Effector memory CD8-positive, alpha-beta T cell (primary cell): Measurements from ENCODE around the gene CDH6.

Experiments
- ATAC-seq: fragments of 150-1000 bp; cut with Tn5 transposase; replicated peaks from 2 replicates; pipeline ENCODE4 v1.10.0; 2021; ENCODE audit warnings: mild to moderate bottlenecking, moderate library complexity
- DNase-seq, 3 experiments: peaks; one replicate each; pipeline ENCODE4 v3.0.0; 2021
- H3K27ac Mint-ChIP-seq, 2 donors: one replicate each; pipeline ENCODE4 v1.8.0; 2022; ENCODE audit warnings: mild to moderate bottlenecking in 2 of 2, mixed read lengths in 2 of 2, moderate library complexity in 2 of 2
- H3K27me3 Mint-ChIP-seq, 2 donors: one replicate each; pipeline ENCODE4 v1.8.0; 2022; ENCODE audit warnings: mixed read lengths in 2 of 2
- H3K36me3 Mint-ChIP-seq: one replicate; pipeline ENCODE4 v1.8.0; 2022; ENCODE audit warnings: mild to moderate bottlenecking, moderate library complexity, mixed read lengths; ENCODE audit not compliant: insufficient read depth
- H3K4me1 Mint-ChIP-seq, 2 donors: one replicate each; pipeline ENCODE4 v1.8.0; 2022; ENCODE audit warnings: low read depth in 2 of 2, mixed read lengths in 2 of 2
- H3K4me3 Mint-ChIP-seq, 2 donors: one replicate each; pipeline ENCODE4 v1.8.0; 2022; ENCODE audit warnings: mild to moderate bottlenecking in 2 of 2, mixed read lengths in 2 of 2, moderate library complexity in 2 of 2
- H3K9me3 Mint-ChIP-seq, 2 donors: one replicate each; pipeline ENCODE4 v1.8.0; 2022; ENCODE audit warnings: mixed read lengths in 2 of 2

CDH6 gene

GRCh38 chr5:31182136-31182535 lies 11.3 kb upstream of the CDH6 start:
- H3K9me3 Mint-ChIP-seq: peaks cover 0 to 6% of the 10 kb centered on the region in 2 donors
- no peak for DNase-seq
- H3K27ac Mint-ChIP-seq: no peak overlapping the region
- H3K4me1 Mint-ChIP-seq: no peaks in the 10 kb centered on the region
- no peaks in the 10 kb centered on the region for H3K36me3 Mint-ChIP-seq
- H3K4me3 Mint-ChIP-seq: no peak overlapping the region
- no peak for ATAC-seq
- H3K27me3 Mint-ChIP-seq: no peaks in the 10 kb centered on the region

- ATAC-seq: no peak
- Mint-ChIP-seq H3K27ac (no peak overlapping the region), H3K9me3 (peaks cover 0 to 2% of the 10 kb centered on the region in 2 donors), H3K4me1 (no peaks in the 10 kb centered on the region), H3K27me3 (no peaks in the 10 kb centered on the region), H3K36me3 (no peaks in the 10 kb centered on the region), H3K4me3 (no peak overlapping the region)
- no peak for DNase-seq
Measured at GRCh38 chr5:31185951-31186350, 7.5 kb upstream of the CDH6 start.

GRCh38 chr5:31186672-31187267 lies 6.7 kb upstream of the CDH6 start:
- H3K4me3 Mint-ChIP-seq: no peak overlapping the region
- no peaks in the 10 kb centered on the region for H3K4me1 Mint-ChIP-seq
- DNase-seq (no peak), ATAC-seq (no peak)
- H3K27ac Mint-ChIP-seq: no peak overlapping the region
- peaks cover 0 to 2% of the 10 kb centered on the region in 2 donors for H3K9me3 Mint-ChIP-seq
- H3K27me3 Mint-ChIP-seq: no peaks in the 10 kb centered on the region
- no peaks in the 10 kb centered on the region for H3K36me3 Mint-ChIP-seq

- DNase-seq: no peak
- H3K36me3 Mint-ChIP-seq: no peaks in the 10 kb centered on the region
- no peaks in the 10 kb centered on the region for H3K4me1 Mint-ChIP-seq
- H3K27me3 Mint-ChIP-seq: peaks cover 3 to 5% of the 10 kb centered on the region in 2 donors
- no peak for ATAC-seq
- peaks cover 0 to 2% of the 10 kb centered on the region in 2 donors for H3K9me3 Mint-ChIP-seq
- no peak overlapping the region for H3K4me3 Mint-ChIP-seq
- H3K27ac Mint-ChIP-seq: no peak overlapping the region
Measured at GRCh38 chr5:31187591-31187990, 5.9 kb upstream of the CDH6 start.

GRCh38 chr5:31192442-31192841 lies 1.0 kb upstream of the CDH6 start:
- Mint-ChIP-seq H3K4me1 (no peaks in the 10 kb centered on the region), H3K36me3 (no peaks in the 10 kb centered on the region), H3K27me3 (peaks cover 32 to 34% of the 10 kb centered on the region in 2 donors), H3K9me3 (peaks cover 2 to 9% of the 10 kb centered on the region in 2 donors), H3K27ac (no peak overlapping the region), H3K4me3 (no peak overlapping the region)
- DNase-seq: no peak
- ATAC-seq: no peak

- H3K27ac Mint-ChIP-seq: no peak overlapping the region
- peaks cover 32 to 34% of the 10 kb centered on the region in 2 donors for H3K27me3 Mint-ChIP-seq
- H3K9me3 Mint-ChIP-seq: peaks cover 2 to 9% of the 10 kb centered on the region in 2 donors
- DNase-seq: no peak
- no peaks in the 10 kb centered on the region for H3K4me1 Mint-ChIP-seq
- no peak overlapping the region for H3K4me3 Mint-ChIP-seq
- no peaks in the 10 kb centered on the region for H3K36me3 Mint-ChIP-seq
- ATAC-seq: no peak
Measured at GRCh38 chr5:31193116-31193515, 370 bp upstream of the CDH6 start.

GRCh38 chr5:31194468-31194813 lies 955 bp downstream of the CDH6 start:
- Mint-ChIP-seq H3K27me3 (peaks cover 32 to 34% of the 10 kb centered on the region in 2 donors), H3K27ac (no peak overlapping the region), H3K4me3 (no peak overlapping the region), H3K4me1 (no peaks in the 10 kb centered on the region), H3K36me3 (no peaks in the 10 kb centered on the region), H3K9me3 (peaks cover 2 to 9% of the 10 kb centered on the region in 2 donors)
- ATAC-seq: no peak
- no peak for DNase-seq

GRCh38 chr5:31194892-31195555 lies 1.5 kb downstream of the CDH6 start:
- DNase-seq (no peak), ATAC-seq (no peak)
- H3K27ac Mint-ChIP-seq: no peak overlapping the region
- H3K27me3 Mint-ChIP-seq: peaks cover 32 to 34% of the 10 kb centered on the region in 2 donors
- peaks cover 2 to 9% of the 10 kb centered on the region in 2 donors for H3K9me3 Mint-ChIP-seq
- no peaks in the 10 kb centered on the region for H3K4me1 Mint-ChIP-seq
- no peaks in the 10 kb centered on the region for H3K36me3 Mint-ChIP-seq
- H3K4me3 Mint-ChIP-seq: no peak overlapping the region

GRCh38 chr5:31196309-31196708 lies 2.8 kb downstream of the CDH6 start:
- no peaks in the 10 kb centered on the region for H3K4me1 Mint-ChIP-seq
- no peaks in the 10 kb centered on the region for H3K36me3 Mint-ChIP-seq
- peaks cover 32 to 34% of the 10 kb centered on the region in 2 donors for H3K27me3 Mint-ChIP-seq
- no peak overlapping the region for H3K27ac Mint-ChIP-seq
- peaks cover 2 to 9% of the 10 kb centered on the region in 2 donors for H3K9me3 Mint-ChIP-seq
- no peak overlapping the region for H3K4me3 Mint-ChIP-seq
- ATAC-seq (no peak), DNase-seq (no peak)

- no peaks in the 10 kb centered on the region for H3K4me1 Mint-ChIP-seq
- no peak overlapping the region for H3K4me3 Mint-ChIP-seq
- no peak overlapping the region for H3K27ac Mint-ChIP-seq
- no peaks in the 10 kb centered on the region for H3K36me3 Mint-ChIP-seq
- no peak for ATAC-seq
- DNase-seq: no peak
- H3K9me3 Mint-ChIP-seq: peaks cover 2 to 9% of the 10 kb centered on the region in 2 donors
- peaks cover 32 to 33% of the 10 kb centered on the region in 2 donors for H3K27me3 Mint-ChIP-seq
Measured at GRCh38 chr5:31197183-31197582, 3.7 kb downstream of the CDH6 start.

GRCh38 chr5:31204958-31205357 lies 11.5 kb downstream of the CDH6 start:
- ATAC-seq (no peak), DNase-seq (no peak)
- H3K27ac Mint-ChIP-seq: no peak overlapping the region
- H3K36me3 Mint-ChIP-seq: no peaks in the 10 kb centered on the region
- peaks cover 0 to 3% of the 10 kb centered on the region in 2 donors for H3K9me3 Mint-ChIP-seq
- H3K4me1 Mint-ChIP-seq: no peaks in the 10 kb centered on the region
- H3K4me3 Mint-ChIP-seq: no peak overlapping the region
- no peaks in the 10 kb centered on the region for H3K27me3 Mint-ChIP-seq

- Mint-ChIP-seq H3K27me3 (no peaks in the 10 kb centered on the region), H3K27ac (no peak overlapping the region), H3K4me1 (no peaks in the 10 kb centered on the region), H3K4me3 (no peak overlapping the region), H3K9me3 (peaks cover 0 to 3% of the 10 kb centered on the region in 2 donors), H3K36me3 (no peaks in the 10 kb centered on the region)
- ATAC-seq (no peak), DNase-seq (no peak)
Measured at GRCh38 chr5:31208043-31208442, 14.6 kb downstream of the CDH6 start.

- no peaks in the 10 kb centered on the region for H3K36me3 Mint-ChIP-seq
- DNase-seq (no peak), ATAC-seq (no peak)
- no peak overlapping the region for H3K27ac Mint-ChIP-seq
- H3K4me3 Mint-ChIP-seq: no peak overlapping the region
- H3K4me1 Mint-ChIP-seq: no peaks in the 10 kb centered on the region
- H3K27me3 Mint-ChIP-seq: no peaks in the 10 kb centered on the region
- H3K9me3 Mint-ChIP-seq: peaks cover 0 to 5% of the 10 kb centered on the region in 2 donors
Measured at GRCh38 chr5:31209334-31209733, 15.8 kb downstream of the CDH6 start.

GRCh38 chr5:31211098-31211497 lies 17.6 kb downstream of the CDH6 start:
- Mint-ChIP-seq H3K4me3 (no peak overlapping the region), H3K4me1 (no peaks in the 10 kb centered on the region), H3K27me3 (no peaks in the 10 kb centered on the region), H3K27ac (no peak overlapping the region), H3K9me3 (peaks cover 0 to 5% of the 10 kb centered on the region in 2 donors), H3K36me3 (no peaks in the 10 kb centered on the region)
- DNase-seq: no peak
- ATAC-seq: no peak
